NCI-H2196 (cell line): ENCODE measurements around the gene SRPK1.

Experiments
- DNase-seq: peaks from one replicate; lab custom pipeline; 2025; ENCODE audit not compliant: unreplicated experiment; lab: John Stamatoyannopoulos, UW

The SRPK1 gene

GRCh38 chr6:35903679-35904078 lies 17.2 kb downstream of the SRPK1 start:
- DNase-seq, result no peak

GRCh38 chr6:35900448-35900847 lies 20.4 kb downstream of the SRPK1 start:
- no peak for DNase-seq

GRCh38 chr6:35898003-35898402 lies 22.9 kb downstream of the SRPK1 start:
- no peak for DNase-seq

- DNase-seq, result no peak
These were observed 23.4 kb downstream of the SRPK1 start for GRCh38 chr6:35897486-35897885.

GRCh38 chr6:35897036-35897435 lies 23.9 kb downstream of the SRPK1 start:
- DNase-seq, result no peak

GRCh38 chr6:35896228-35896627 lies 24.7 kb downstream of the SRPK1 start:
- DNase-seq, result no peak

GRCh38 chr6:35895560-35895959 lies 25.3 kb downstream of the SRPK1 start:
- no peak for DNase-seq

GRCh38 chr6:35894776-35895175 lies 26.1 kb downstream of the SRPK1 start:
- DNase-seq, result no peak

GRCh38 chr6:35893246-35893645 lies 27.7 kb downstream of the SRPK1 start:
- DNase-seq, result no peak

GRCh38 chr6:35892482-35892881 lies 28.4 kb downstream of the SRPK1 start:
- DNase-seq, result no peak

GRCh38 chr6:35879151-35879550 lies 41.7 kb downstream of the SRPK1 start:
- DNase-seq, result no peak

GRCh38 chr6:35876902-35877301 lies 44.0 kb downstream of the SRPK1 start:
- DNase-seq, result no peak

GRCh38 chr6:35874730-35875129 lies 46.2 kb downstream of the SRPK1 start:
- no peak for DNase-seq

- no peak for DNase-seq
These were observed 61.5 kb downstream of the SRPK1 start for GRCh38 chr6:35859367-35859766.

- no peak for DNase-seq
These were observed 63.0 kb downstream of the SRPK1 start for GRCh38 chr6:35857853-35858252.

GRCh38 chr6:35856250-35856649 lies 64.6 kb downstream of the SRPK1 start:
- no peak for DNase-seq

- no peak for DNase-seq
These were observed 67.9 kb downstream of the SRPK1 start for GRCh38 chr6:35852994-35853393.

- DNase-seq, result no peak
These were observed 70.7 kb downstream of the SRPK1 start for GRCh38 chr6:35850208-35850607.

GRCh38 chr6:35844290-35844689 lies 76.6 kb downstream of the SRPK1 start:
- no peak for DNase-seq

GRCh38 chr6:35842381-35842780 lies 78.5 kb downstream of the SRPK1 start:
- no peak for DNase-seq

GRCh38 chr6:35839019-35839418 lies 81.9 kb downstream of the SRPK1 start:
- DNase-seq, result no peak

GRCh38 chr6:35833536-35833935 lies 87.4 kb downstream of the SRPK1 start:
- DNase-seq, result no peak

GRCh38 chr6:35831257-35832007 lies 89.5 kb downstream of the SRPK1 start:
- no peak for DNase-seq
